Hematopoietic multipotent progenitor cell treated with erythropoietin and hydrocortisone succinate and interleukin-3 and kit ligand, for 6 days (in vitro differentiated cells): ENCODE measurements around the gene TSPAN7.

Experiments
- DNase-seq: peaks from one replicate; pipeline ENCODE4 v3.0.0-alpha.2; 2015

The TSPAN7 gene

DNA sequence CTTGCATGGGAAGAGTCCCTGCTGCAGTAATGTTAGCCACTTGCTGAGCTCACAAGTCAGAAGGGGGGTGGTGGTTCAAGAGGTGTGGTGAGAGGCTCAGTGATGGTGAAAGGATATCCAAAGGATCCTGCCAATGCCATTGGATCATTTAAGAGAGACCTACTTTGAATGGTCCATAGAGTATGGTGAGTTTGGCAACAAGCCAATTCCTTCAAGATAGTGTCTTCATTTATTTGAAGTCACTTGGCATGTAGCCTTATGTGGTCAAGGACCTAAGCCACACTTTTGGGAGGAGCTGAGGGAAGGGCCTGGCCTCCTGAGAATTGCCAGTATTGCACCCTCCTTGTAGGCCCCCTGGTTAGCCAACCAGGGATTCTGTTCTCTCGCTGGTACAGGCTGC, 87.9 kb downstream of the TSPAN7 start:
- peak; percentile 88 for DNase-seq

DNA sequence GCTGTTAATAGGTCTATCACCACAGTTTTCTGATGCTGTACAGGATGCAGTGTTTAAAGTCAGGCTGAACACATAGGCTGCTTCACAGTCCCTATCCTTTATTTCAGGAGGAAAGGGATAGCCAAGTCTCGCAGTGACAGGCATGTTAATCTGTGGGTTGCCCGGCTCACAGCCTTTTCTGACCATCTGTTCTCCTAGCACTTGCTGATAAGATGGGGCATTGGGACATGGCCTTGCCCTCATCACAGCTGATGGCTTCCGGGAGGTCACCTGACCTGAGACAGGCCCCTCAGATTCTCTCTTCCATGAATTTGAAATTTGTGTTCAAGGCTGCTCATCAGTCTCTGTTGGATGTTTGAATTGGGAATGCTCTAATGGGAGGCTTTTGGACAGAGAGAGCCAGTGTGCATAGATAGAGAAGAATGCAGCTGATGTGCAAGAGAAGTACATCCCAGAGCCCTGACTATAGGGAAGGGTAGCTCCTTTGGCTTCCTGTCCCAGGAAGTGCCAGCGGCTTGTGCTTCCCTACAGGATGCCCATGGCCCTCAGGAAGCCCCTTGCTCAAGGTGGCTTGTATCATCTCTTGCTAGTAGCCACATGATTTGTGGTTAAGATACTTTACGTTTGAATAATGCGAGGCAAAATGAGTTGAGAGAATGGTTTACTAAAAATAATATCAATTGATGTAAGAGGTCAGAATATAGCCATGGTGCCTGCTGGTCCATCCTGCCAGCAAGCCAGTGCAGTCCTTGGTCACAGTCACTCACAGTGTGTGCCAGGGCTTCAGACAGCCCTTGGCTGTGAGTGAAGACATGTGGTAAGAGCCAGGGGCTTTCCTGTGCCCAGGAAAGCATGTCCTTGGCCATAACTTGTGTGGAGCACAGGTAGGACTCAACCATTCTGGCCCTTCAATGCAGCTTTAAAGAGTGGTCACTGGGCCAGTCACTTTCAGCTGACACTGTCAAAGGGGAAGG, 88.6 kb downstream of the TSPAN7 start:
- DNase-seq, result peak; percentile 81

DNA sequence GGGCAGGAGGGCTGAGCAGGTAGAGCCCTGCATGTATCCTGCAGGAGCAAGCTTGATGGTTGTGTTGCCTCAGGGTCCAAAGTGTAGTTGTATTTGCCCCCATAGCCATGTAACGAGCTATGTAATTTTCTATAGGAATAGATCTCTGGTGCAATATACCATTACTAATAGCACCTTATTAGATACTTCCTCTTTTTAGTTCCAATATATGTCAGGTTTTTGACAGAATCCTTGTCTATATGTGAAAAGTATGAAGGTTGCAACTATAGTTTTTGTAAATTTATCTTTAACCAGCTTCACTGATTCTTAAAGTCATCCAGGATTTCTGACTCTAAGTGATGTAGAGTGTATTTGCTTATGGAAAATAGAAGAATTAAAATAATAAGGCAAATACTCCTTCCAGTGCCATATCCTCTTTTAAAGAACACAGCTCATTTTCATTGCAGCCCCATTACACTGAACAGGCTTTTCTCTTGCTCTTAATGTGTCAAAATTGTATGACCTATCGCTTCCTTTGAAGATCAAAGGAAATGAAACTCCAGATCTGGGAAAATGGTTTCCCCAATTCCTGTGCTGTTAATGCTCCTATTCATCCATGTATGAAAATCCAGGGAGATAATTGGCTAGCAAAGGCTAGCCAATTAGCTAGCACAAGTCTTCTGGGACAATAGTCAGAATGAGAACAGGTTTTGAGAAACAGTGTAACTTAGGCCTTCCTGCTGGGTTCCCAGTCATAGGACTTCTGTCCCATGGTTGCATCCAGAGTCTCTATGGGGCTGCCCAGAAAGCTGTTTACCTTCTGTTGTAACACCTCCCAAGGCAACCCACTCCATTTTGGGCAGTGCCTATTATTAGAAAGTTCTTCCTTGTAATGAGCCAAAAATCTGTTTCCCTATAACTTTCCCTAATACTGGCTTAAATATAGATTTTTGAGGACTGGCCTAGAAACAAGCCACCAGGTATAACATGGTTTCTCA, 90.6 kb downstream of the TSPAN7 start:
- DNase-seq, result no peak

DNA sequence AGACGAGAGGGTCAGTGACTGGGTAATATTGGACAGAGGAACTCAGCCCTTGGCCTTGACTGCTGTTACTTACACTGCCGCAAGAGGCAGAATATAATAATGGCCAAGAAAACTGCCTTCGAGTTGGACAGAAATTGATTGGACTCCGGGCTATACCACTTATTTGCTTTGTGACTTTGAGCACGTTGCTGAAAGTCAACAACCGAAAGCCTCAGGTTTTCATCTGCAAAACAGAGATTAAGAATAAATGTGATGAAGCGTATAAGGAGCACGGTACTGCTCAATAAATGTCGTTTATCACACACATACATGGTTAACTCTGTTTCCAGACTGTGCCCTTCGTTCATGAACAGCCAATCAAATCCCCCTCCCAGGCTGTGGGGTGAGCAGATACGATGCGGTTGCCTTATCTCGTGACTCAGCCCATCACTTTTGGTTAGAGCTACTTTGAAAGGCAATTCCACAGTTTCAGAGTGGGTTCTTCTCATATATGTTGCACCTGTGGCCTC, 91.6 kb downstream of the TSPAN7 start:
- DNase-seq, result peak; percentile 92

DNA sequence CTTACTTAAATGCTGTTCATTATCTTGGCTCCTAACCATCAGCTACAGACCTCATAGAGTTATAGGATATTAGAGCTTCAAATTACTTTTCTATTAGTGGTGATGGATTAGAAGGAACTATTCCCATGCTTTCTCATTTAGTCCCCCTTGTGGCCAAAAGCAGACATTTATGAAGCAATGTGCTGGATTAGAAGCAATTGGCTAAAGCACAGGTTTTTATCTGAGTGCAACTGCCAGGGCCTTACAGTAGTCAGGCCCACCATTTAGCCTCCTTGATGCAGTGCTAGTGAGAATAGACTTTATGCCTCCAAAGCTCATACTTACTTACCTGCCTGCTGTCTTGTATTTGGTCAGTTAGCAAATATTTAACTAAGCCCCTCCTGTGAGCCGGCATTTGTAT, 93.0 kb downstream of the TSPAN7 start:
- peak; percentile 80 for DNase-seq

DNA sequence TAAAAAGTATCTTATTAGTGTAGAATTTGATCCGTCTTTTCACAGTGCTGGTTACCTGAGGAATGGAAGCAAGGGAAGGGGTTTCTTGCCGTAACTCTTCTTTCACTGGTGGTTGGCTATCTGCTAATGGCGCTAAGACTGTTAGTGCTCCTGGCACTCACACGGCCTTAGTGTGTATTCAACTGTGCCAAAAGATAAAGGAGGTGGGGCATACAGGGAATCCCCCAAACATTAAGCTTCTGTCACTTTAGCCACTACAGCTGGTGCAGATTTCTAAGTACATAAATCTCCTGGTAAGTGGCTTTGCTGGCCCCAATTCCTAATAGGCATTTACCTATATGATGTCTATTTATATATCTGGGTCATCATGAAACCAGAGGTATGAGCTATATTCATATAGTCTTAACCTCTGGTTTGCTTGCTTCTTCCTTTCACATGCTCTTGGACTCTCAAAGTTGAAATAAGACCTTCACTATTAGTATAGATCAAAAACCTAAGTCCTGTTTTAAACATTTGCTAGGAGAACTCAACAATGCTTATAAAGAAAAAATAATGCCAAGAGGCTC, 95.1 kb downstream of the TSPAN7 start:
- peak; percentile 78 for DNase-seq

DNA sequence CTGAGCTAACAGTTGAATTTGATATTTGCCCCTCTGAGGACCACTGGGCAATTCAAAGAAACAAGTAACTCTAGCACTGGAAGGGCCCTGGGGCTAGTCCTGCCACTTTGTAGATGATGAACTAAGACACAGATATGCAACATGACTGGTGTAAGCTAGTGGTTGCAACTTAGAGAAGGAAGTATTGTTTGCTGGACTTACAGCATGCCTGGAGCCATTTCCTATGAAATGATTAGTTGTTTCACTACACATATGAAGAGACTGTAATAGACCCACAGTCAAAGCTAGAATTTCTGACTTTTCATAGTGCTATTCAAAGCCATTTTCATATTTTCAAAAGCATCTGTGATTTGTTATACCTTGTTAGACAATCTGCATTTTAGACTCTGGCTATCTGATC, 96.2 kb downstream of the TSPAN7 start:
- DNase-seq, result no peak

DNA sequence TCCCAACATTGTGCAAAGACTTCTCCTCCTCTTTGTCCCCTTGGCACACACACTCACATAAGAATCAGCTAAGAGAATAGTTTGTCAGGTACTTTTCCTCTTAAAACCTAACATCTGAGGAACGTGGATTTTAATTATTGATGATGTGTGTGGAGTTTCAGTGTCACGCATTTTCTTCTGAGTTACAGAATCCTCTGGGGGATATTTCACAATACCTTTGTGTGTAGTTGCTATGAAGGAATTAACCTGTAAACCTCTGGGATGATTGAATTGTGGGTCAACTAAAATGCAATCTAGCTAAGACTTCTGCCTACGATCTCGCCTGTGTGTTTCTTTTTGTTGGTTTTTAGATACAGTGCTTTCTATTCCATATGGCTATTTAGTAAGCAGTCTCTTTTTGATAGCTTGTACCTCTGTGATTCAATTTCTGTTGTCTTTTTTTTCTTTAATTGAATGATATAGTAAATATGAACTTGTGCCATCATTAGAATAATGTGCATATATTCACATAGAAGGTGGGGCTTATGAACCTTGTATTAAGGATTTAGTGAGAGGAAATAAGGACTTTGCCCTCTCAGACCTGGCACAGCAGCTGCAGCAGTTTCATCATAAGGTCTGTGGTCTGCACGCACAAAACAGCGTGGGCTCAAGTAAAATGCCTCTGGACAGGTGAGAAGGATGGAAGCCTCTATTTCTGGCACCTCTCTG, 99.2 kb downstream of the TSPAN7 start:
- DNase-seq, result no peak

DNA sequence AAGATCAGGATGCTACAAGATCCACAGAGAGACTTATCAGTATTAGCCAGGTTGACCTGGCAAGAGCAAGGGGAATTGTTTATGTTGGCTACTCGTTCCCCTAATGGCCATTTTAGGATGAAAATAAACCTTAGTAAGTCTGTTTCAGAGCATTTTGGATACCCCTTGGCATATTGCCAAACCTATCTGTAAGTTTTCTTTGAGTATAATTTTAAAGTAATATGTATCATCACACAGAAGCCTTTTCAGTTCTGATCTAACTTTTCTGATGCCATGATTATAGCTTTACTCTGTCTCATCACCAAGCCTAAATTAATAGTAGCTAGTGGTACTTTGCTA, 99.7 kb downstream of the TSPAN7 start:
- no peak for DNase-seq

DNA sequence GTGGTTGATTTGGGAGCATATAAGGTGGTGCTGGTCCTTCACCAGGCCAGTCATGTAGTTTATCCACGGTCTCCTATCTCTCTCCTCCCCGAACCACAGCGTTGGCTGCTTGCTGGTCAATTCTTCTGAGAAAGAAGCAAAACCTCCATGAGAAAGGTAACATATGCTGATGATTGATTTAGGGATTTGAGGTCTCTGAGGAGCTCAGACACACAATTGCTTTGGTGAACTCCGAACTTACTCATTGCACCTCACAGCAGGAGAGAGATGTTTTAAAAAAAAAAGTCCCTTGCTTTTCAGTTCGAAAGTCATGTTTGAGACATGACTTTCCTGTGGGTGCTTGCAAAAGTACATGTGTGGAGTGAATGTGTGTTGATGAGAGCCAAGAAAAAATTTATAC, 100.2 kb downstream of the TSPAN7 start:
- DNase-seq, result no peak

DNA sequence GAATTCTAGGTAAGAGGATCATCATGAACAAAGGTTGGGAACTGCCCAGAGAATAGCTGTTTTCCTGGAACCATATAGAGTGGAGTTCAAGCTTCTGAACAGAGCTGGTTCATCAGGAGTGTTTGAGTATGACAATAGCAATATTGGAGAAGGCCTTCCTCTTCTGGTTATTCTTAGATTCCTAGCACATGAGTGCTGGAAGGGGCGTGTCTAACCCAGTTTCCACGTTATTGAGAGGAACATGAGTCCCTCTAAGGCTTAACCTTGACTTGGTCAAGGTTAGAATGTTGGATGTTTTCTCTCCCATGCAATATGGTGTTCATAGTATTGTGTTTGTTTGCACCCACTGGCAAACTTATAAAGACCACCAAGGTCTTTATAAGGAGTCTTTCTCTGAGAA, 101.3 kb downstream of the TSPAN7 start:
- no peak for DNase-seq

DNA sequence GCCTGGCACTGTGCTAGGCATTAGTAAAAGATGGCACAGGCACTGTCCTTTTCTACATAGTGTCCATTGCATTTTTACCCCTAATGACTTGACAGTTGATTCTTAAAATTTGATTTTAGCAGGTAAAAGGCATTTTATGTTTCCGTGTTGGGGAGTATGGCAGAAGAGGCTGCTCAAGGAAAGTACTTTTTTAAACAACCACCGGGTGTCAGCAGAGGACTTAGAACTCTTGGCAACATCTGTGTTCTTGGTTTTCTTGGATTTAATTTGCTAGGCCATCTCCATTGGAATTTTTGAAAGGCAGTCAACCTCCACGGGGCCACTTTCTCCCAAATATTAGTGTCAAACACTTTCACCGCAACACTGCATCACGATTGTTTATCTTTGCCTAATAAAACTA, 102.9 kb downstream of the TSPAN7 start:
- peak; percentile 66 for DNase-seq

DNA sequence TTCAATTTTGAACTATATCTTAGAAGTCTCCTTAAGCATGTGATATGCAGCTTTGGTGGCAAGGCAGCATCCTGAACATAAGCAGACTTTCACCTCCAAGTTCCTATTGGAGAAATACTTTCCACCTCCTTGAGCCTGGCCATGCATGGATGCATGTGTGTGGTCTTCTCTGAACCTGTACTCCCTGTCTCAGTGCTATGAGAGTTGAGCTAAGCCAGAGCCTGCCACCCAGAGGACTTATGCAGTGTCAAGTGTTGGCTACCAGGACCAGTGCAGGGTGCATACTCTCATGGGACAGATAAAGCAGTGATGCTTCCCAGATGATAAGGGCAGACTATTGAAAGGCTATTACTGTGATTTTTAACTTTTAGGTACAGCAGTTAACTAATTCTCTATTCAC, 105.6 kb downstream of the TSPAN7 start:
- DNase-seq, result no peak

DNA sequence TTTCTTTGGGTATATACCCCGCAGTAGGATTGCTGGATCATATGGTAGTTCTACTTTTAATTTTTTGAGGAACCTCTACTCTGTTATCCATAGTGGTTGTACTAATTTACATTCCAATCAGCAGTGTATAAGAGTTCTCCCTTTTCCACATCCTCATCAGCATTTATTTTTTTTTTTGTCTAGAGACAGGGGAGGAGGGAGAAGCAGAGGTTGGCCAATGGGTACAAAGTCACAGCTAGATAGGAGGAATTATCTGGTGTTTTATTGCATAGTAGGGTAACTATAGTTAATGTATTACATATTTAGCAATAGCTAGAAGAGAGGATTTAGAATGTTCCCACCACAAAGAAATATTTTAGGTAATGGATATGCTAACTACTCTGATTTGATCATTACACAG, 107.4 kb downstream of the TSPAN7 start:
- no peak for DNase-seq

DNA sequence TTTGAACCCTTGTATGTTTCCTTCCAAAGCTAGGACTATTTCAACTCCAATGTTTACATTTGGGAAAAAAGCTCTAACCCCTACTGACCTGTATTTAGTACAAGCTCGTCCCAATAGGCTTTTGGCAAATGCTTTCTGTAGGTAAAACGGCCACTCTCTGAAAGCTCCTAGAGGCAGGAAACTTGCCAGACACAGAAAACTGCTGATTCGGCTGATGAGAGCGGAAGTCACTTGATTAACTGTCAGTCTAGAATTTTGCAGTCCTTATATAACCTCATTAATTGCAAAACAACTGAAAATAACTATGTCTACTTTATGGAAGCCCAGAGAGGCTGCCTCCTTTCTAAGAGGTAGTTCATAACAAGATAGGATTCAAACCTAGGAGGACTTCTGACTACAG, 108.1 kb downstream of the TSPAN7 start:
- DNase-seq, result peak; percentile 47

DNA sequence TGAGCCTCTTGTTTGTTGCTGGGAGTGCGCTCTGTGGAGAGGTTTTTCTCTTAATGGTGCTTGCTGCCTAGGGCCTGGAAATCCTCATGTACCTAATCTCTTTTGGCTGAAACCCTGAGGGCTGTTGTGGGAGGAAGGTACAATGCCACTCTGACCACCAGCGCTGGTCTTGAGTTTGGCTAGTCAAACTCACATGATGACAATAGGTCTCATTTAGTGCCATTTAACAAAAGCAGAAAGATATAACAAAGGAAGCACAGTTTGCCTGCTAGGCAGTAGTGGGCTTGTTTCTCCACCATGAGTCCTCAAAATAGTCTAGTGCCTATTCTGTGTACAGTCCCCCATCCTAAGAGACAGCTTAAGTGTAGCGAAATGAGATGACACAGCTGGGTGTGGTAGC, 111.3 kb downstream of the TSPAN7 start:
- no peak for DNase-seq

DNA sequence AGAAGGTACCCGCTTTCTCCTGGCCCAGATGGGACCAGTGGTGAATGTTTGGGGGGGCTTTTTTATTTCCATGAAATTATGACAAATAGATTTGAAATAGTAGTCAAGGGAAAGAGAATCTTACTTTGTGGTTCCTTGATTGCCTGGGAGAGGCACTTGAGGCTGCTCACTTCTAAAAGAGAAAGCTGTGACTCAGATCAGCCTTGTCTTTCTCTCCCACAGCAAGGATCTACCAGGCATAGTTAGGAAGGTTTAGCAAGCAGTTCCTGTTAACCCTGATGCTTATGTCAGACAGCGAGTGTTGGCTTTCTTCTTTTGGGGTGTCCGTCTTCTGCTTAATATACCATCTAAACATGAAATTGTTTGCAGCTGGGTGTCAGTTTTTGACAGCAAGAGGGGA, 114.5 kb downstream of the TSPAN7 start:
- DNase-seq, result no peak

DNA sequence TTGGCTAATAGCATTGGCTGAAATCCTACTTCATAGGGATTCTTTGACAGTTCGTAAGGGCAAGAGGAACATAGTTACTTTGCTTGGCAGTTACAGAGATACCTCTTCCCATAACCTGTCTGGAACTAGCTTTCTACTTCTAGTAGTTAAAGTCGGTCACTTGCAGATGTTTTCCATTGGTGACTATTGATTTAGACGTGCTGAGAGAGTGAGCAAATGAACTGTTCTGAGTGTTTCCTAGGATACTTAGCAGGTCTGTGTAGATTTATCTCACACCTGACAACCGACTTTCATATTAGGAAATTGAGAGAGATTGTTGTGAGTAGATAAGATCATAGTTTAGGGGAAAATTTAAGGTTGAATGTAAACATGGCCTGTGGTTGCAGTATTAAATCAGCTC, 116.8 kb downstream of the TSPAN7 start:
- no peak for DNase-seq

DNA sequence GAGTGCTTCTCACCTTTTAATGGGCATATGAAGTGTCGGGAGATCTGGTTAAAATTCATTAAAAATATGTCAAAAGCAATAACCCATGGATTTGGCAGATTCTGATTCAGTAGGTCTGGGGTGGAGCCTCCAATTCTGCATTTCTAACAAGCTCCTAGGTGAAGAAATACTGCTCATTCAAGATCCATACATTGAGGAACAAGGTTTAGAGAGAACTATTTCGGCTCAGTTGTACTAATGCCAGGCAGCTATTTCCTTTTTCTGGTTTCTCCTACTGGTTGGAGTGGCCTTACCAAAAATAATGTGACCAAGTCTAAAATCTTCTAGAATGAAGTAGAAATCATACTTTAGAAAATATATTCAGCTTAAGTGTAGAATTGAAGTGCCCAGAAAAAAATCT, 117.5 kb downstream of the TSPAN7 start:
- DNase-seq, result no peak

DNA sequence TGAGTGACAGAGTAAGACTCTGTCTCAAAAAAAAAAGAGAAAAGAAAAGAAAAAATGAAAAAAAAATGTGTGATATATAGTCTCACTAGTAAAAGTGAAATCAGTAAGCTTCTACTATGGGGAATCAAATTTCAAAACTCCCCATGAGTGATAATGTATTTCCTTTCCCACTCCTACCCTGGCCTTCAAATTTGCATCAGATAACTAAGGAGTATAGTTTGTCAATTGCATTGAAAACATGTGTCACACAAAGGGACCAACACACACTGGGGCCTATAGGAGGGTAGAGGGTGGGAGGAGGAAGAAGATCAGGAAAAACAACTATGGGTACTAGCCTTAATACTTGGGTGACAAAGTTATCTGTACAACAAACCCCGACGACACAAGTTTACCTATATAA, 118.4 kb downstream of the TSPAN7 start:
- DNase-seq, result no peak

DNA sequence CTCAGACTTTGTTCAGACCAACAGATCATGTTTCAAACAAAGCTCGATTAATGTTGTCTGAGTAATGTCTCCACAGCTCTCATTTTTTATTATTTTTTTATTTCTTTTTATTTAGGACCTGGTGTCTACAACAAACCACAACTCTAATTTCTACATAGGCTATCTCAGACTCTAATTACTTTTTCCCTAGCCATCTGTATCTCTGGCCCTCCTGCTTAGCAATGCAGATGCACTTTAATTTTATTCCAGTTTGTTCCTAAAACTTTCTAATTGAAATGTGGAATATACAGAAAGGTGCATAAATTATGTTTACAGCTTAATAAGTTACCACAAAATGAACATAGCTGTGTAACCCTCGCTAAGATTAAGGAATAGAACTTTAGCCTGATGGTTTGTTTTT, 120.8 kb downstream of the TSPAN7 start:
- DNase-seq, result no peak

DNA sequence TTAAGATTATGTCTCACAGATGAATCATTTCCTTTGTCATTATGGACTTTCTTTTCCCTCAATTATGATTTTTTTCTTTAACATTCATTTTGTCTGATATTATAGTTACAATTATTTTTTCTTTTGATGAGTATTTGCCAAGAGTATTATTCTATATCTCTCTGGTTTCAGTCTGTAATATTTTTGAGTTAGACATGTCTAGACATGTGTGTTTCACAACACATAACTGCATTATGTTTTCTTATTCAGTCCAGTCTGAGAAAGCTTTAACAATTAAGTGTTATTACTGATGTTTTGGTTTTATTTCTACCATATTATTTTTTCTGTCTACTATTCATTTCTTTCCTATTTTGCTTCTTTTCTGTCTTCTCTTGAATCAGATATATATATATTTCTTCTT, 131.6 kb downstream of the TSPAN7 start:
- DNase-seq, result no peak

DNA sequence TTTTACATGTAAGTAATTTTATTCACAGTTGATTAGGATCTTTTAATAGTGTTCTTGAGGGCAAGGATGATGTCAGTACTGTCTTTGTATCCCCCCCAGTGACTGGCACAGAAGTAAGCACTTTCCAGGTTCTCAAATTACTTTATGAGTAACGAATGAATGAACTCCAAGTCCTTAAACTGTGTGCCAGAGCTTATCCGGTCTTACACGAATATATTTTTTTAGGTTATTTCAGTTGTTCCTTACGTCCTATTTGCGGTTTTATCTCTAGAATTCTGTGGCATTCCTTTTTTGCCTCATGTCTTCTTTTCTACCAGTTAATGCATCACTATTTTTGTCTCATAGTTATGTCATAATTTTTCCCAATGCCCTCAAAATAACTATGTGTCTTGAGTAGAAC, 133.1 kb downstream of the TSPAN7 start:
- DNase-seq, result no peak
